GM21576 (cell line): ENCODE results near the gene COQ4.

Source experiments
- ATAC-seq: cut with Tn5 transposase; IDR thresholded peaks from one replicate; pipeline ENCODE4 v1.9.1; 2021; ENCODE audit warnings: mild to moderate bottlenecking, moderate library complexity; ENCODE audit not compliant: unreplicated experiment

Gene COQ4

DNA sequence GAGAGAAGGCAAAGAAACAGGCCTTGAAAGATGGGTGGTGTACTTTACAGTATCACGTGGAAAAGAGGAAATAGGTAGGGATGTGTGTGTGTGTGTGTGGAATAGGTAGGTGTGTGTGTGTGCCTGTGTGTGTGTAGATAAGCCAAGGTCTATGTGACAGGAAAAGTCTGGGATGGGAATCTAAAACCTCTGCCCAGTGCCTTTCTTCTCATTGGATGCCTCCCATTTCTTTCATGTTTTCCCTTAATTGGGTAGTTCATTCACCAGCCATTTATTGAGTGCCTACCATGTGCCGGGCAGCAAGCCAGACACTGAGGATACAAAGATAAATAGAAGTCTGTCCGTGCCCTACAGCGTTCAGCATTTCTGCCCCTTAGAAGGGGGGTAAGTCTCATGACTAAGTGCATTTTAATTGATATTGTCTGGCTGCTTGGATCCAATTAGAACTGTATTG, 49.6 kb downstream of the COQ4 start:
- ATAC-seq = no peak

DNA sequence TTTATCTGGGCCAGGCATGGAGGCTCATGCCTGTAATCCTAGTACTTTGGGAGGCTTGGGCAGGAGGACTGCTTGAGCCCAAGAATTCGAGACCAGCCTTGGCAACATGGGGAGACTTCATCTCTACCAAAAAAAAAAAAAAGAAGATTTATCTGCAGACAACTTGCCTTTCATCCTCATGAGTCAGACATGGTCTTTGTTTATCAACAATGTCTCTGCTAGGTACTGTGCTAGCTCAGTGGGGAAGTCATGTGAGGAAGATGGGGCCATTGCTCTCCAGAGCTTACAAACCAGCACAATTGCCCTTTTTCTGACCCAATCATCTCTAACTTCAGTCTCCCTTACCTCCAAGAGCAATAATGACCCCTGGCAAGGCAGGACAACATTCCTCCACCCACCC, 50.1 kb downstream of the COQ4 start:
- ATAC-seq = no peak

GRCh38 chr9:128374221-128374675, 51.6 kb downstream of the COQ4 start:
- ATAC-seq = no peak

GRCh38 chr9:128375865-128376264, 53.2 kb downstream of the COQ4 start:
- ATAC-seq = no peak

DNA sequence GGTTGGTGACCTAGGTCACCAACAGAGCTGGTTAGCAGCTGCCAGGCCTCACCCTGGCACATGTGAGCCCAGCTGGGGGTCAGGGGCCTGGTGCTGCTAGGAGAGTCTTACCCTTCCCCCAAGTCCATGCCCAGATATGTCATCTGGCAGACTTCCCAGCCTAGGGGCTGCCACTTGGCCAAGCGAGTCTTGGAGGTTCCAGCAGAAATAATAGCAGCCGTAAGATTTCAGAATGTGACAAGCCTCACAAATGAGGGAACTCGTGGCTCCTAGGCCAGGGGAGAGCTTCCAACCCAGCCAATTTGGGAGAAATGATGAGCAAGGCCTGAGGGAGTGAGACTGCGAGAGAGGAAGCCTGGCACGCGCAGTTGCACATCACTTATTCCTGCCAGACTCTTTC, 59.6 kb downstream of the COQ4 start:
- no peak for ATAC-seq

DNA sequence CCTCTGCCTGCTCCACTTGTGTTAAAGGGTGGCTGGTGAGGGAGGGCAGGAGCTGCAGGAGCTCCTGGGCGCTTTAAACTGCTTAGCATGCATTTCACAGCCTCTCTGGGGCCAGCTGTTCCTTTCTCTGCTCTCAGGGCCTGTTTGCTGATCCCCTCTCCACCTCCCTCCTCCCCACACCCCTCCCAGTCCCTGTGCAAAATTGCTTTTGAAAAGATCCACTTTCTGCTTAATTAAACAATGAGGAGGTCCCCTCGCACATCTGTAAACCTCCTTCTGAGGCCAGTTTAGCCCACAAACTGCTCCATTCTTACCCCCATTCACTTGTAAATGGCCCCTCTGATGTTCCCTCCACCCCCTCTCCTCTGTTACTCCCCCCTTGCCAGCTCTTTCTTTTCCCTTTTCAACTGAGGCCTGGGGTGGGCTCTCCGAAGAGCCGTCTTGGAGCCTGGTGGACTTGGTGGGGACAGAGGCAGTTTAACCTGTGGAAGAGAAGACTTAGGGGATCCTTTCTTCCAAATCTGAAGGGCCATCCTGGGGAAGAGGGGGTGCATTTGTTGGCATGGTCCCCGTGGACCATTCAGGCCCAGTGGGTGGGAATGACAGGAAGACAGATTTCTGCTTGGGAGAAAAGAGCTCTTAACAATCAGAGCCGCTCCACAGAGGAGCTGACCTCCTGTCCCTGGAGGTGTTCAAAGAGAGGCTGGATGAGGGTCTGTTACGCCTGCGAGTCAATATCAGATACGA, 60.5 kb downstream of the COQ4 start:
- no peak for ATAC-seq
